Panc1 (cell line): ENCODE measurements around the gene PAPSS1.

Experiments
- POLR2AphosphoS5 ChIP-seq: IDR thresholded peaks from 2 replicates; pipeline ENCODE4 v1.6.1; 2012; ENCODE audit warnings: mild to moderate bottlenecking, low read depth, low read length, moderate library complexity
- TF ChIP-seq, protein P1 (sequence below): fragments of 450-650 bp; IDR thresholded peaks from 2 replicates; pipeline ENCODE4 v1.5.1; 2017; ENCODE audit warnings: mild to moderate bottlenecking

DNA sequence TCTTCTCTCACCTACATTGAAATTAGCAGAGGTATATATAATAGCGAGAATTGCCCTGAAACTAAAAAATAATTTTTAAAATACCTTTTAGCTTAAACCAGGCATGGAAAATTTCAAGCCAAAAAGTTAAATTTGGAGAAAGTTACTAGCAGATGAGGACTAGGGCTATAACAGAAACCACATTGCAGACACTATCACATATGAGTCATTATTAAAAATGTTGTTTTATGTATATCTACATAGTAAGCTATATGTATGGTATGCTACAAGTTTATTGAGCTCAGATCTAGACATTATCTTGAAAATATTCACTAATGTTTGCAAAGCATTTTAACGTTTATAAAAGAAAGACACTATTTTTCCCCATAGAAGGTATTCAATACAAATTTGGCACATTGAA, 147.8 kb downstream of the PAPSS1 start:
- TF ChIP-seq POLR2AphosphoS5, result no peak
- TF ChIP-seq, protein P1, sequence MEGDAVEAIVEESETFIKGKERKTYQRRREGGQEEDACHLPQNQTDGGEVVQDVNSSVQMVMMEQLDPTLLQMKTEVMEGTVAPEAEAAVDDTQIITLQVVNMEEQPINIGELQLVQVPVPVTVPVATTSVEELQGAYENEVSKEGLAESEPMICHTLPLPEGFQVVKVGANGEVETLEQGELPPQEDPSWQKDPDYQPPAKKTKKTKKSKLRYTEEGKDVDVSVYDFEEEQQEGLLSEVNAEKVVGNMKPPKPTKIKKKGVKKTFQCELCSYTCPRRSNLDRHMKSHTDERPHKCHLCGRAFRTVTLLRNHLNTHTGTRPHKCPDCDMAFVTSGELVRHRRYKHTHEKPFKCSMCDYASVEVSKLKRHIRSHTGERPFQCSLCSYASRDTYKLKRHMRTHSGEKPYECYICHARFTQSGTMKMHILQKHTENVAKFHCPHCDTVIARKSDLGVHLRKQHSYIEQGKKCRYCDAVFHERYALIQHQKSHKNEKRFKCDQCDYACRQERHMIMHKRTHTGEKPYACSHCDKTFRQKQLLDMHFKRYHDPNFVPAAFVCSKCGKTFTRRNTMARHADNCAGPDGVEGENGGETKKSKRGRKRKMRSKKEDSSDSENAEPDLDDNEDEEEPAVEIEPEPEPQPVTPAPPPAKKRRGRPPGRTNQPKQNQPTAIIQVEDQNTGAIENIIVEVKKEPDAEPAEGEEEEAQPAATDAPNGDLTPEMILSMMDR, result no peak
